Erythroblast (primary cell): ENCODE results near the gene MPI.

Source experiments
- GATA1 ChIP-seq: IDR thresholded peaks from 2 replicates; pipeline ENCODE4 v1.6.1; 2011; ENCODE audit warnings: low read depth, mild to moderate bottlenecking, control low read depth, low read length, moderate library complexity
- POLR2A ChIP-seq: IDR thresholded peaks from 2 replicates; pipeline ENCODE4 v1.6.1; 2011; ENCODE audit warnings: mild to moderate bottlenecking, low read length

DNA sequence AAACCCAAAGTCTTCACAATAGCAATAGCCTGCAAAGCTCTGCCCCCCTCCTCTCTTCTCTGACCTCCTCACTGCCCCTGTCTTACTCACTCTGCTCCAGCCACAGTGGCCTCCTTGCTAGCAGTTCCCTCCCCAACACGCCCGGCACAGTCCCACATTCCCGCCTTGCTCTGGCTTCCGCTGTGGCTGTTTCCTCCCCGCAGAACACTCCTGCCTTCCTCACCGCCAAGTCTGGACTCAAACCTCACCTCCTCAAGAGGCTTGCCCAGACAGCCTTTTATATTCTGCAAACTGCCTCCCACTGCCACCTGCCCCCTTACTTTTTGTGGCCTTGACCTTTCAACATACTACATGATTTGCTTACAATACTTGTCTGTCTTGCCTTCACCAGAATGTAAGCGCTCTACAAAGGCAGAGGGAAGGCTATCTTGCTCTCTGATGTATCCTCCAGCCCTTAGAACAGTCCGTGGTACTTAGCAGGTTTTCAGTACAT, 406 bp upstream of the MPI start:
- no peak for TF ChIP-seq POLR2A
- no peak for TF ChIP-seq GATA1
